ENCODE measurements around the gene NSDHL.

DNA sequence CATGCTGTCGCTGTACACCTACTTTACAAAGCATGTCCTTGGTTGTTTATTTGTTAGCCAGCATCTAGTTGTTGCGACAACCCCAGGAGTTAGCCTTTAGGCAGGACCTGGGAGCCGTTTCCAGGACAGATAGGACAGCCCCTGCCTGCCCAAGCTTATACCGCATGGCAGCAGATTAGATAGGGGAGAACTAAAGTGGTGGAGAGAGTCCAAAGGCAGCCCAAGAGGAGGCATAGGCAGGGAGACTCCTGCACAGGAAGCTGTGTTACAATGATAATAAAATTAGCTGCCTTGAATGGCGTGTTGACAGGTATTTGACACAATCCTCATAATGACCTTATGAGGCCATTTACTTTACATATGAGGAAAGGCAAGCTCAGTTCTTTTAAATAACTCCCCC lies 13.0 kb downstream of the NSDHL start:
- TF ChIP-seq, protein P1, sequence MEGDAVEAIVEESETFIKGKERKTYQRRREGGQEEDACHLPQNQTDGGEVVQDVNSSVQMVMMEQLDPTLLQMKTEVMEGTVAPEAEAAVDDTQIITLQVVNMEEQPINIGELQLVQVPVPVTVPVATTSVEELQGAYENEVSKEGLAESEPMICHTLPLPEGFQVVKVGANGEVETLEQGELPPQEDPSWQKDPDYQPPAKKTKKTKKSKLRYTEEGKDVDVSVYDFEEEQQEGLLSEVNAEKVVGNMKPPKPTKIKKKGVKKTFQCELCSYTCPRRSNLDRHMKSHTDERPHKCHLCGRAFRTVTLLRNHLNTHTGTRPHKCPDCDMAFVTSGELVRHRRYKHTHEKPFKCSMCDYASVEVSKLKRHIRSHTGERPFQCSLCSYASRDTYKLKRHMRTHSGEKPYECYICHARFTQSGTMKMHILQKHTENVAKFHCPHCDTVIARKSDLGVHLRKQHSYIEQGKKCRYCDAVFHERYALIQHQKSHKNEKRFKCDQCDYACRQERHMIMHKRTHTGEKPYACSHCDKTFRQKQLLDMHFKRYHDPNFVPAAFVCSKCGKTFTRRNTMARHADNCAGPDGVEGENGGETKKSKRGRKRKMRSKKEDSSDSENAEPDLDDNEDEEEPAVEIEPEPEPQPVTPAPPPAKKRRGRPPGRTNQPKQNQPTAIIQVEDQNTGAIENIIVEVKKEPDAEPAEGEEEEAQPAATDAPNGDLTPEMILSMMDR (conservative IDR thresholded peaks at IDR 0.05; ENCODE audit: low read depth, low read length), result no peak
- no peak for TF ChIP-seq EZH2 (IDR thresholded peaks at IDR 0.05; ENCODE audit: borderline replicate concordance, low read depth, low read length, poor library complexity, severe bottlenecking)
